GF-D8 (cell line): Measurements from ENCODE around the gene CPPED1.

Experiments used
- DNase-seq: peaks from one replicate; lab custom pipeline; 2025; lab: John Stamatoyannopoulos, UW

Gene CPPED1

DNA sequence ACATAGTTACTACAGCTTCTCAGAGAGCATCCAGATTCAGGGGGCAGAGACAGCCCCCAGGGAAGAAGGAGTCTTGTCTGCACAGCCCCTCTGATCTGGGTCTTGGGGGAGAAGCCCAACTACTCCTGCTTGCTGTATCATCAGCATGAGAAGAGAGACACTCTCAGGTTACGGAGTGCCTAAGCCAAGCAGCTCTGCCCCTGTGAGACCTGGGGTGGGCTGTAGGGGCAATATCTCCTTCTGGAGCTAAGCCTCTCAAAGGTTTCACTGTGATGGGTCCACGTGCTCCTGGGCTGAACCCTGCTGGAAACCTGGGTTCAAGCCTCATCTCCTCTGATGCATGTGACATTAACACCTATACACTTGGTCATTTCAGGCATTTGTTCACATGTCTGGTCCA lies 123.2 kb downstream of the CPPED1 start:
- no peak for DNase-seq

DNA sequence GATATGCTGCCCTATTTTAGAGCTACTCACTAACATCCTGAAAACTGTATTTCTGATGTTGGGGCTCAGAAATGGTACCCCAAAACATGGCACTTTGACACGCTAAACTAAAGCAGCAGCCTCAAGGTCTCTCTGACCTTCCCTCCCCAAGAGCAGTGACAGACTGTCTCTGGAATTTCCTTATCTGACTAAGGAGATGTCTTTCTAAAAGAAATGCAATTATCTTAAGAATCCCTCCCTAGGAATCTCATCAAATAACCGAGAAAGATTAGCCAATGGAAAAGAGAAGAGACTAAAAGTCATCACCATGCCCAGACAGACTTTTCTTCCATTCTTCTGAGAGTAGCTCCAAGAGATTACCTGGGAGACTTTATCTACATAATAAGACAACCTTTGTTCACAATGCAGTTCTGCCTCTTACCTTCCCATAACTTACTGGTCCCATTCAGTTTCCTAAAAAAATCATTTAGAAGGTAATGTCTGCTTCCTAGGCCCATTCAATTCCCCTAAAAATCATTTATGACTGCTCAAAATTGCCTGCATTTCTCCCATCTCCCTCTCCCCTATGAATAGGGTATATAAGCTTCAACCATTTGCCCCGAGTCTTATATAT lies 123.9 kb downstream of the CPPED1 start:
- DNase-seq, result no peak

DNA sequence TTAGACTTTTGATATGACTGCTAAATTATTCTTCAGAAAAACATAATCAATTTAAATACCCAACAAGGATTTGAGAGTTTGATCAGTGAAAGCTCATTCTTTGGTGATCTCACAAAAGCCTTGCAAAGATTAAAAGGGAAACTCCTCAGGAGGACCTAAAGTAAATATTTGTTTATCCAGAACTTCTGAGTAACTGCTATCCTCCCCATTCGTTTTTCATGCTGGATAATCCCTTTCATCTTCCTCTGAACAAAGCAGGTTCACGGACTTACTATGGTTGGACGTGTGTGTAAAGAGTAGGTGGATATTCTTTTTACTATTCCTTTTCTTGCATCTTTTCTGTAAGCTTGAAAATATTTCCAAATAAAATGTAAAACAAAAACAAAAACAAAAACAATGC lies 124.7 kb downstream of the CPPED1 start:
- no peak for DNase-seq

DNA sequence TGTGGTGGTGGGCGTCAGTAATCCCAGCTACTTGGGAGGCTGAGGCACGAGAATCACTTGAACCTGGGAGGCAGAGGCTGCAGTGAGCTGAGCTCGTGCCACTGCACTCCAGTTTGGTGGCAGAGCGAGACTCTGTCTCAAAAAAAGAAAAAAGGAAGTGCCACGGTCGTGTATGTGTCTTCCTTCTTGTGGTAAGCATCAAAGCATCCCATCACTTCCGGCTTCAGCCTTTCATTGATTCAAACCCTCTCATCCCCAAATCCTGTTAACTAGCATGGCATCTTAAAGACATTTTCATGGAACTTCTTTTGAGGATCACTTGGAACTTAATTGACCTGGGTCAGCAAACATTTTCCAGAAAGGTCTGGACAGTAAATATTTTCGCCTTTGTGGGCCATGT lies 126.2 kb downstream of the CPPED1 start:
- no peak for DNase-seq

DNA sequence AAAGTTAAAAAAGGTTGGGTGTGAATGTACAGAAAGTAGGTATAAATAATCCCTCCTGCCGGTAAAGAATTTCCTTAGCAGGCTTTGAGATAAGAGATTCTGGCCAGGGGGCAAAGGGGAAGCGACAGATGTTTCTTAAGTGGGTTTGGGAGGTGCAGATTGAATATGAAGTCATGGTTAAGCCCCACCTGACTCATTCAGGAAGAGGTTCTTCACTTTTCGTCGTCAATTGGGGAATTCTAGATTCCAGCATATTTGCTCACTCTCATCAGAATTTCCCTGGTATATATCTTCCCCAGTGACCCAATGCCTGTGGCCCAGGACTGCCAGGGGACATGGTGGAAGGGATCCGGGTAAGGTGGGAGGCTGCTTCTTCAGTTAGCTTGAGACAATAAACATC lies 127.8 kb downstream of the CPPED1 start:
- no peak for DNase-seq

DNA sequence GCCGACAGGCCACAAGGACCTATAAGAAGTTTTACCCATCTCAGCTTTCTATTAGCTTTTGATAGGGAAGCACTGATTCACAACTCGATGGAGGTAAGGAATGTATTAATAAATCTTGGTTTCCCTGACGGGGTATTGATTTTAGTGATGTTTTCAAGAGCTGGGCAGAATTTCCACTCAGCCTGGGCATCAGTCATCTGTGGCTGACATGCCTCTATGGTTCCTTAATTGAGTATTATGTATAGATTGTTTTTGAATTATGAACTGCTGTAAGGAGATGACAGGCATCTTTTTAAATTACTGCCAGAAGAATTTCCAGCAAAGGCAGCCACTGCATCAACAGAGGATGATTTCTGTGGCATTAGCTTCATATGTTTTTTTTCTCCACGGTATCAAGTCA lies 128.6 kb downstream of the CPPED1 start:
- DNase-seq, result no peak

DNA sequence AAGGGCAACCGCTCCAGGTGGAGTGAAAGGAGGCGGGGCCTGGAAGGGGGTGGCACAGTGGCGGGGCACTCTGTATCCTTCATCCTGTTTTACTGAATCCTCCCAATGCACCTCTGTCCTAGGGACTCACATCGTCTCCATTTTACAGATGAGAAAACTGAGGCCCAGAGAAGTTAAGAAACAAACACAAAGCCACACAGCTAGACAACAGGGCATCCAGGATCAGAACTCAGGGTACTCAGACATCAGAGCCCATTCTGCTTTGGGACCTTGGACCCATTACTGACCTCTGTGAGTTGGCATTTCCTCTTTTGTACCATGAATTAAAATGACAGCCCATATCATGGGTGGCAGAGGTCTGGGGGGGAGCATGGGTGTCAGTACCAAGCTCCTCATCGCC lies 129.2 kb downstream of the CPPED1 start:
- no peak for DNase-seq

DNA sequence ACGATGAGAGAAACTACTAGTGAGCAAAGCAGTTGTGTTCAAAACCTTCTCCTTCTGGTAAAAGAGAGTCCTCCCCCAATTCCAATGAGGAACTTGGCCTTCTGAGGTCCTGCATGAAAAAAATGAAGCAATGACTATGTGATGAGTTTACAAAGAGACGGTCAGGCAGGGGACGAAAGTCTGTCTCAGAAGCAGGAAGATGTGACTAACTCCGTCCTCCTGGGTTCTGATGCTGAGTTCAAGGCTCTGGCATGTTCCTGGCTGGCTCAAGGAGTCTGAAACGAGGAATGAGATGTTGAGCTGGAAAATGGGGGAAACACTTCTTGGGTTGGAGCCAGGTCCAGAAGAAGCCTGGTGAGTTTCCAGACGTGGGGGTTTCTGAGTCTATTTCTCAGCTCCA lies 129.6 kb downstream of the CPPED1 start:
- no peak for DNase-seq

DNA sequence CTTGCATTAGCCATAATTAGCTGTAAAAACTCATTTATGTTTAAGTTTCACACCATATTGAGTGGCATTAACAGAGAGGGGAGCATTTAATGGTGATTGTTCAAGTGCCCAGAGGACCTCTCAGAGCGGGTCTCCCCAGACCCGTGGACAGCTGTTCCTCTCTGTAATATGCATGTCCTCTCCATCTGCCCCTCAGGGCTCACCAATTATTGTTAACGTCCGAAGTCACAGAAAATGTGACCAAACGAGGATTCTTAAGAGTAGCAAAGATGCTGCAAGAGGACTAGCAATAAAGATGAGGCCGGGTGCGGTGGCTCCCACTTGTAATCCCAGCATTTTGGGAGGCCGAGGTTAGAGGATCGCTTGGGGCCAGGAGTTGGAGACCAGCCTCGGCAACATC lies 130.2 kb downstream of the CPPED1 start:
- no peak for DNase-seq

DNA sequence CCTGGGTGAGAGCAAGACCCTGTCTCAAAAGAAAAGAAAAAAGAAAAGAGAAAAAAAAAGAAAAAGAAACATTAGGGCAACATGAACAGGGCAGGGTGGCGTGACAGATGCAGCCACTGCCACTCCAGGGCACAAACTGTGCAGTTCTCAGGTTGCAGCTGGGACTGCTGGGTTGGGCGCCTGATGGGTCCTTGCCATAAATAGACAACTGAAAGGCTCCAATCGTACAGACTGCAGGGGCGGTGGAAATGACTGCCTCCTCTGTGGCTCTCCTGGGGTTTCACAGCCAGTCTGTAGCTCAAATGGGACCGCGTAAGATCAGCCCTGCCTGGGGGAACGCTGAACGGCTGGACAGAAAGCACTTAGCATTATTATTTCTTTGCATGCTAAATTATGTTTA lies 130.7 kb downstream of the CPPED1 start:
- no peak for DNase-seq

DNA sequence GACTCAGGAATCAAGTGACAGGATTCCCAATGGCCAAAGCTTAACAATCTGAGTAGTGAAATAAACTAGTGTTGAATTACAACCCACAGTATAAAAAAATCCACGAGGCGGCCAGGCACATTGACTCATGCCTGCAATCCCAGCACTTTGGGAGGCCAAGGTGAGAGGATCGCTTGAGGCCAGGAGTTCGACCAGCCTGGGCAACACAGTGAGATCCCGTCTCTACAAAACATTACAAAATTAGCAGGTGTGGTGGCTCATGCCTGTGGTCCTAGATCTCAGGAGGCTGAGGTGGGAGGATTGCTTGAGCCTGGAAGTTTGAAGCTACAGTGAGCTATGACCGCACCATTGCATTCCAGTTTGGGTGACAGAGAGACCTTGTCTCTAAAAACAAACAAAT lies 133.8 kb downstream of the CPPED1 start:
- no peak for DNase-seq

DNA sequence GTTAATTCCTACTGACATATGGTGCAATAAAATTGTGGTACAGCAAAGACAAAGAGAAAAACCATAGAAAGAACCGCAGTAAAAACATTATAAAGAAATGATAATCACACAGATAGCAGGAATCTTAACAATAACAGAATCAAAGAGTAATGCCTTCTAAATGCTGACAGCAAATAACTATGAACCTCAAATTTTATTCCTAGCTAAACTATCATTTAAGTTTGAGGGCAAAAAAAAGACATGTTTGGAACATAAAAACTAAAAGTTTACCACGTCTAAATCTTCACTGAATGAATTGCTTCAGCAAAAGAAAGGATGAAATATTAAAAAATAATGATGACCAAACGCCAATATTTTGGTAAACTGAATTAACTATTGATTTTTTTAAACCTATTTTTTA lies 135.8 kb downstream of the CPPED1 start:
- DNase-seq, result no peak

DNA sequence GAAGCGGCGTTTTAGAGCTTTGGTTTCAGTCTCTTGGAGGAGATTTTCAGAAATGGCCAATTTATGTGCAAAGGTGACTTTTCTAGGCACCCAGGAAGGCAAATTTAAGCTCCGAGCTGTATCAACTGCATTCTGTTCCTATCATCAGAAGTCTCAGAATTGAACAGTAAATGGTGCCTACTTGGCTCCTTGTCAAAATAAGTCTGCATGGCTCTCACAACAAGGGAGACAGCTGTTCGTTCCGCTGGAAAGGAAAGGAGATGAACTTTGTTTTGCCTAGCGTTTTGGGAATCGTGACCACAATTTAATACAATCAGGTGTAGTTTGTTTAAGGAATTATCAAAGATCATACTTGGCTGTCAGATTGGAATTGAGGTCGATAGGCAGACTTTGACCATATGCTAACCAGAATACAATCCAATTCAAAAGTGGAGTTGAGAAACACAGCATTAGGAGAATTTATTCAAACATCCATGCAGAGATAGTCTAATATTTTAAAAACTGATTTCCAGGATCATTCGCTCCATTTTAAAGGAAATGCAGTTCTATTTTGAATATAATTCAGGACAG lies 139.4 kb downstream of the CPPED1 start:
- no peak for DNase-seq

DNA sequence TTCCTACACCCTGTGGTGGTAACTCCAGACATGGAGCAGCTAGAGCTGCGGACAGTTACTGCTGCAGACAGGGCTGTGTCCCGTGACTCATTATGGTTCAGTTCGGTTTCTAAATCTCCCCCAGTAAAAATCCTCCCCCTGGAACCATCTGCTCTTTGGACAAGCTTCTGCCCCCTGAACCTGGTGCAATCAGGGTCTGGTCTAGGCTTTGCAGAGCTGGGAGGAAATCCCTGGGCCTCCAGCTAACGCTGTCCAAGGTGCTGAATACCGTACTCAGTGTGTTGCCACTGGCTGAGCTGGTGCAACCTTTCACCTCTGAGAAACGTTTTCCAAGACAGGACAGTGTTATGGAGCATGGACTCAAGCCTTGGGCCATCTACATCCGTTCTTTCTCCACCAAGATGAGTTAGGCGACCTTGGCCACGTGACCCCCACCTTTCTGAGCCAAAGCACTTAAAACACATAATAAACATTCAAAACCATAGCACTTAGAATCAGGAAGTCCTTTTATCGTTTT lies 142.0 kb downstream of the CPPED1 start:
- DNase-seq, result no peak

DNA sequence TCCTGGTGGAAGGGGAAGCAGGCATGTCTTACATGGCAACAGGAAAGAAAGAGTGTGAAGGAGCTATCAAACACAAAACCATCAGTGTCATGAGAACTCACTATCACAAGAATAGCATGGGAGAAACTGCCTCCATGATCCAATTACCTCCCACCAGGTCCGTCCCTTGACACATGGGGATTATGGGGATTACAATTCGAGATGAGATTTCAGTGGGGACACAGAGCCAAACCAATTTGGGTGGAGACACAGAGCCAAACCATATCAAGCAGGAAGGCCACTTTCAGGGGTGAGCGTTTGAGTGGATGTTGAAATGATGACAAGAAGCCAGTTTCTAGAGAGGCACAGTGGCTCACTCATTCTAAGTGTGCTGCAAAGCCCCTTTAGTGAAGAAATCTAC lies 143.8 kb downstream of the CPPED1 start:
- DNase-seq, result no peak

DNA sequence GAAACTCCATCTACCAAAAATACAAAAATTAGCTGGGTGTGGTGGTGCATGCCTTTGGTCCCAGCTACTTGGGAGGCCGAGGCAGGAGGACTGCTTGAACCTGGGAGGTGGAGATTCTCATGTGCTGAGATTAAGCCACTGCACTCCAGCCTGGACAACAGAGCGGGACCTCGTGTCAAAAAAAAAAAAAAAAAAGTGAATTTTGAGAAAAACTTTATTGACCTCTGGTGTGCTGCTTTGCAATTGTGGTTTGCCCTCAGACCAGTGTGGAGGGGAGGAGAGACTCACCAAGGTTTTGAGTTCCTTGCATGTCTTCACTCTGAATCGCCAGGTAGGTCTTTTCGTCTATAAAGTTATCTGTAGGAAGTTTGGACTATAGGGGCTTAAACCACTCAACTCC lies 145.2 kb downstream of the CPPED1 start:
- no peak for DNase-seq

DNA sequence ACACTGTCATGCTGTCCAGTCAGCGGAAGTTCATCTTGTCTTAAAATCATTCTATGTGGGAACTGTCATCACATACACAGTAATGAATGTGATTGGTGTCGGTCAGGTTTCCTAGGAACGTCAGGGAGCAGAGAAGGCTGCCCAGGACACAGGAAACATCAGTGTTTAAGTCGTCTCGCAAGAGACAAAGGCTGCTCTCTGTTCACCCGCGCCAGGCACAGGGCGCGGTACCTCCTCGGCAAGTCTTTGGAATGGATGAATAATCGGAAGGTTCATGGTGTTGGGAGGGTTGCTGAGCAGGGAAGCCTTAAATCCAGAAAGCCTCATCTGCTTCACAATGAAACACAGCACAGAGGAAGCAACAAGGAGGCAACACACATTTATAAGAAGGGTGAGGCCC lies 148.2 kb downstream of the CPPED1 start:
- DNase-seq, result no peak

DNA sequence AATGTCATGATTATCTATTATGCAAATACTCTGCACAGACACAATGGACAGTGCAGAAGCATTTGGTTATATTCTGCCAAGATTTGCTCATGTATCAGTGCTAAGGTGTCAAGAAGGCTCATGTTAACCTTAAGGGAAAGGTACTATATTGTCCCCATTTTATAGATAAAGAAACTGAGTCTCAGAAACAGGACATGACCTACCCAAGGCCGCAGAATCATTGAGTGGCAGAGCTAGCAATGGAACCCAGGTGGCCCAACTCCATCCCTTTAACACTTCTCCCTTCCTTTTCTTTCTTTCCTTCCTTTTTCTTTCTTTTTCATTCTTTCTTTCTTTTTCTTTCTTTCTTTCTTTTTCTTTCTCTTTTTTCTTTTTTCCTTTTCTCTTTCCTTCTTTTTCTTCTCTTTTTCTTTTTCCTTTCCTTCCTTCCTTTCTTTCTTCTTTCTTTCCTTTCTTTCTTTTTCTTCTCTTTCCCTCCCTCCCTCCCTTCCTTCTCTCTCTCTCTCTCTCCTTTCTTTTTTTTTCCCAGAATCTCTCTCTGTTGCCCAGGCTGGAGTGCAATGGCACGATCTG lies 149.8 kb downstream of the CPPED1 start:
- DNase-seq, result no peak

DNA sequence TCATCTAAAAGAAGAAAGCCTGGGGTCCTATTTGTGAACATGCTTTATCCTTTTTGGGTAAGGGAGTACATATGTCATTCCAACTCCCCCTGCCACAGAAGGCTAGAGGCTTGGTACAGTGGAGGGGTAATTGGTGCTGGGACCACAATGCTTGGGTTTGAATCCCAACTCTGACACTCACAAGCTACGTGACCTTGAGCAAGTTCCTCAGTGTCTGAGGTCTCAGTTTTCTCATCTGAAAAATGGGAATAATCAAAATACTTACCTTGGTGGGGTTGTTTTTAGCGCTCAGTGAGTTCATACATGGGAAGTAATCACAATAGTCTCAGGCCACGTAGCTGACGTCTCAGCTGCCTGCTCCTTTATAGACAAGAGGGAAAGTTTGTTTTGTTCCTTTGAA lies 150.8 kb downstream of the CPPED1 start:
- DNase-seq, result no peak

DNA sequence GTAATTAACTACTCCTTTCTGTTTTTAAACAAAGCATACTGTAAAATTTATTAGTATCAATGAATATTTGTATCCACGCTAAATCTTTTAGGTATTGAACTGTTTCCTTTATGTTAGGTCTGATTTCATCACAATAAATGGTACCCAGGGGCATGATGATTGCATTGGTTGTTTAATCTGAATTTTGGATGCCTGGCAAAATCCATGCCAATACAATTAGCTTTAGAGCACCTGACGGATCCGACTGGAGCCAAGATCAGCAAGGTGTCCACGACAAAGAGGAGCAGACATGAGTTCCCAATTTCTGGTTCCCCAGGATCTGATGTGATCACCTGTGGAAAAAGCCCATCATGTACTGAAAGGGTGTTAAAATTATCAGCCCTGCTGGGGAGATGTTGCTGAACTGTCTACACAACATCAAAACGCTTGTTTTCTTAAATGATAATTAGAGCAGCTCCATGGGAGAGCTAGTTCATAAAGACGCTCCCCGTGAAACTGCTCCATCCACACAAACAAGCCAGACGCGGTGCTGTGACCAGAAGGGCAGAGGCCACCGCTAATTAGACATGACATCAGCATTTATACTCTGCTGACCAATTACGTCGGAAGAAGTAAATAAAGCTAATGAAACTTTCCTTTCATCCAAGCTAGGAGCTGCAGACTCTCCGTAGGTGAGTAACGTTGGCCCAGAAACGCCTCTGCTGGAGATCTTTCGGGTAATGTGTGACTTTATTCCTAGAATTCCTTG lies 151.7 kb downstream of the CPPED1 start:
- no peak for DNase-seq

DNA sequence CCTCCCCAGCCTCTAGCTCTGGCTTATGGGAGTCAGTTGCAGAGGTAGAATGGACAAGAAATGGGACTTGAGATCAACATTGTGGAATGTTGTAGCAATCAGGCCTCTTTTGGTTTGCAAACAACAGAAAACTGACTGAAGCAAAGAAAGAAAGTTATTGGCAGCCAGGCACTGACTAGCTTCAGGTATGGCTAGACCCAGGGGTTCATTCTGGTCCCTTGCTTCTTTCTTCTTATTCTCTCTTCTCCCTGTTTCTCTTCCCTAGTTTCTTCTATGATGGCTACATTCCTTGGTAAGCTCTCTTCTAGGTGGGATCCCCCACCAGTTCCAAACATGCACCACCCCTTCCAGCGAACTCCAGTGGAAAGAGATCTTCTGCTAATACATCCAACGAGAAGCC lies 154.3 kb downstream of the CPPED1 start:
- no peak for DNase-seq

DNA sequence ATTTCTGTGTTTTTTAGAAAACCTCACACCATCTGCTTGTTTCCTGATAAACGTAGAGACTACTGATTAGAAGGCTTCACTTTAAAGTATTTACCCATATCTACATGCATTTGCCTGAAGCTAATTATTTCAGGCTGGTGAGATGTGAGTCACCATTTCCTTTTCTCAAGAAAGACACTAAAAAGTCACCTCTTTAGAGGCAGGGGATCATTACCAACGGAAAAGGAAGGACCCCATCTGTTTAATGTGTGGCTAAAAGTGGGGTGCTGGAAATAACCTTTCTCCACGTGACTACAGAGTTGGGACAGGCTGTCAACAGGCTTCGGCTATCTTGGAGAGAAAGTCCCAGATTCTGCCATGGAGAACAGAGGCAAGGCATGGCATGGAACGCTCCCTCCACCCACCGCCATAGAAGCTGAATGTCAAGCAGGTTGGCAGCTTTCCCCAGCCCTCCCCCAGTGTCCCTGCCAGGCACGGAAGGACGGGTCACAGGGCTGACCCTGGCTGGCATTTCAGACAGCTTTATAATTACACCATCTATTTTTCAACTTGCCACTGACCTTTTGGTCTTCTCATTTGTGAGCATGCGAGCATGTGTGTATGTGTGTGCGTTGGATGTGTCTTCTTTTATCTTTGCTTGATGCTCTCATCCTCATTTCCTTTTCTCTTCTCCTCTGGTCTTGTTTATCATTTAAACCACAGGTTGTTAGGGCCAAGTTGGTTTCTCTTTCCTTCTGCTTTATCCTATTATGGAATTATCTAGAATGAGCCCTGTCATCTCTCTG lies 157.0 kb downstream of the CPPED1 start:
- no peak for DNase-seq
